Mesothelial cell of epicardium (in vitro differentiated cells): ENCODE measurements around the gene PHACTR1. TPM values are rescaled to one million over a fixed set of nuclear protein-coding genes. Genes with fewer than 3 reads are reported as not detected.

Experiments used
- DNase-seq, 2 experiments: peaks; one replicate each; pipeline ENCODE4 v3.0.0; 2021; ENCODE audit warnings: low spot score in 2 of 2; ENCODE audit not compliant: unreplicated experiment in 2 of 2
- H3K27ac Mint-ChIP-seq: 2 replicates; pipeline ENCODE4 v1.8.0; 2021; ENCODE audit warnings: mixed read lengths
- H3K27me3 Mint-ChIP-seq: 2 replicates; pipeline ENCODE4 v1.8.0; 2021; ENCODE audit warnings: low read depth, mixed read lengths
- H3K36me3 Mint-ChIP-seq: 2 replicates; pipeline ENCODE4 v1.8.0; 2021; ENCODE audit warnings: mixed read lengths
- H3K4me1 Mint-ChIP-seq: 2 replicates; pipeline ENCODE4 v1.8.0; 2021; ENCODE audit warnings: mixed read lengths
- H3K4me3 Mint-ChIP-seq: 2 replicates; pipeline ENCODE4 v1.8.0; 2021; ENCODE audit warnings: mild to moderate bottlenecking, moderate library complexity, mixed read lengths
- H3K9me3 Mint-ChIP-seq: 2 replicates; pipeline ENCODE4 v1.8.0; 2021; ENCODE audit warnings: mixed read lengths
- total RNA-seq: library from RNA; stranded (reverse); gene quantifications from 3 replicates; pipeline ENCODE4 v1.2.1, GENCODE V29; 2021
- TF ChIP-seq, protein P1 (sequence below): fragments of 200-600 bp; sonication (generic); IDR thresholded peaks from one replicate; pipeline ENCODE4 v1.5.0; 2021; ENCODE audit warnings: antibody characterized with exemption; ENCODE audit not compliant: unreplicated experiment

PHACTR1 gene
- total RNA-seq, 1 donor from 2014 or later: 0.76 TPM

DNA sequence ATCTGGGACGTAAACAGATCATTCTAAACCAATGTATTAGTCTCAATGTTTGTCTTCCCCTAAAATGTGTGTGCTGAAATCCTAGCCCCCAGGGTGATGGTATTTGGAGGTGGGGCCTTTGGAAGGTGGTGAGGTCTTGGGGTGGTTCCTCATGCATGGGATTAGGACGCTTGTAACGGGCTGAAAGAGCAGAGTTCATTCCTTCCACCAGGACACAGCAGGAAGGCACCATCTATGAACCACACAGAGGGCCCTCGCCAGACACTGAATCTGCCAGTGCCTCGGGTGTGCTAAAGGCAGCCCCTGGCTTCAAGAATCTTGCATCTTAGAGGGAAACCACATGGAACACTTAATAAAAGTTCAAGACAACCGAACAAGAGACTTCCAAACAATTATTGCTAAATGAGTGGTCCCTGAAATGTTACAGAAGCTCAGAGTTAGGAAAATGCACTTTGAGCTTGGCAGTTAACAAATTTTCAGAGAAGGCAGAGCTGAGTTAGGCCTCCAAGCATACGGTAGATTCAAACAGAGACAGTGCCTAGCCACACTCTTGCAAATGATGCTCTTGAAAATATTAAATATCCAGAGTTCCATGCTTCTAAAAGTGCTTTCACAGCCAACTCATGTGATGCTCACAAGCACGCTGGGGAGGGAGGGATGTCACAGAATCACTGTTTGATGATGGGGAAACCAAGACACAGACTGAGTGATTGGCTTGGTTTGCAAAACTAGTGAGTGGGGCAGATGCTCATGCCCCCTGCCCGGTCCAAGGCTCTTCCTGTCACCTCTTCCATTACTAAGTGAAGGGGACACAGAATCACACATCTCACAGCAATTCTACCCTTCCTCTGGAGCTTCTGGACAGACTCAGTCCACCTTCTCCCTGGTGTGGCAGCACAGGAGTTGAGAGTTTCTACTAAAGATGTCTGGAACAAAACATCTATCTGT lies 584.4 kb downstream of the PHACTR1 start:
- no peaks in the 10 kb centered on the region for H3K9me3 Mint-ChIP-seq
- no peak for DNase-seq
- H3K27ac Mint-ChIP-seq: no peak overlapping the region

DNA sequence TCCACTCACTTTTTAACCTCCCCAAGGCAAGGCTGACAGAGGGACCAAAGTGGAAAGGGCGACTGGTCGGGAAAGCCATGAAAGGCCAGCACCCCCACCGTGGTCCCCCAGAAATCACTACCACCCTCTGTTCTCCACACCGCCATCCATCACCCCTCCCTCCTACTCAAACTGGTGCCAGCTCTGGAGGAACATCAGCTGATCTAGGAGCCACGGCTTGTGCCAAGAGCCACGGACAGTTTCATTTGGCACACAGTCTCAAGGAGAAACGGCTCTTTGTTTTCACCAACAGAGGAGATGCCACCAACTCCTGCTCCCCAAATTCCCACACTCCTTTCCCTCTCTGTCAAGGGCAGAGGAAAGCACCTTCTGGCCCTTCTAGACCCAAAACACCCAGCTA lies 585.7 kb downstream of the PHACTR1 start:
- peaks cover 35% of the 10 kb centered on the region for H3K36me3 Mint-ChIP-seq
- H3K4me3 Mint-ChIP-seq: no peak overlapping the region
- TF ChIP-seq, protein P1, sequence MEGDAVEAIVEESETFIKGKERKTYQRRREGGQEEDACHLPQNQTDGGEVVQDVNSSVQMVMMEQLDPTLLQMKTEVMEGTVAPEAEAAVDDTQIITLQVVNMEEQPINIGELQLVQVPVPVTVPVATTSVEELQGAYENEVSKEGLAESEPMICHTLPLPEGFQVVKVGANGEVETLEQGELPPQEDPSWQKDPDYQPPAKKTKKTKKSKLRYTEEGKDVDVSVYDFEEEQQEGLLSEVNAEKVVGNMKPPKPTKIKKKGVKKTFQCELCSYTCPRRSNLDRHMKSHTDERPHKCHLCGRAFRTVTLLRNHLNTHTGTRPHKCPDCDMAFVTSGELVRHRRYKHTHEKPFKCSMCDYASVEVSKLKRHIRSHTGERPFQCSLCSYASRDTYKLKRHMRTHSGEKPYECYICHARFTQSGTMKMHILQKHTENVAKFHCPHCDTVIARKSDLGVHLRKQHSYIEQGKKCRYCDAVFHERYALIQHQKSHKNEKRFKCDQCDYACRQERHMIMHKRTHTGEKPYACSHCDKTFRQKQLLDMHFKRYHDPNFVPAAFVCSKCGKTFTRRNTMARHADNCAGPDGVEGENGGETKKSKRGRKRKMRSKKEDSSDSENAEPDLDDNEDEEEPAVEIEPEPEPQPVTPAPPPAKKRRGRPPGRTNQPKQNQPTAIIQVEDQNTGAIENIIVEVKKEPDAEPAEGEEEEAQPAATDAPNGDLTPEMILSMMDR: no peak
- H3K9me3 Mint-ChIP-seq: no peaks in the 10 kb centered on the region
- no peak overlapping the region for H3K27ac Mint-ChIP-seq
- no peaks in the 10 kb centered on the region for H3K27me3 Mint-ChIP-seq
- peaks cover 6% of the 10 kb centered on the region for H3K4me1 Mint-ChIP-seq
- DNase-seq: no peak

More for the DNA sequence above, 584.4 kb downstream of the PHACTR1 start:
- TF ChIP-seq, protein P1: no peak
- no peaks in the 10 kb centered on the region for H3K27me3 Mint-ChIP-seq
- H3K36me3 Mint-ChIP-seq: peaks cover 28% of the 10 kb centered on the region
- no peak overlapping the region for H3K4me3 Mint-ChIP-seq
- H3K4me1 Mint-ChIP-seq: peaks cover 6% of the 10 kb centered on the region

DNA sequence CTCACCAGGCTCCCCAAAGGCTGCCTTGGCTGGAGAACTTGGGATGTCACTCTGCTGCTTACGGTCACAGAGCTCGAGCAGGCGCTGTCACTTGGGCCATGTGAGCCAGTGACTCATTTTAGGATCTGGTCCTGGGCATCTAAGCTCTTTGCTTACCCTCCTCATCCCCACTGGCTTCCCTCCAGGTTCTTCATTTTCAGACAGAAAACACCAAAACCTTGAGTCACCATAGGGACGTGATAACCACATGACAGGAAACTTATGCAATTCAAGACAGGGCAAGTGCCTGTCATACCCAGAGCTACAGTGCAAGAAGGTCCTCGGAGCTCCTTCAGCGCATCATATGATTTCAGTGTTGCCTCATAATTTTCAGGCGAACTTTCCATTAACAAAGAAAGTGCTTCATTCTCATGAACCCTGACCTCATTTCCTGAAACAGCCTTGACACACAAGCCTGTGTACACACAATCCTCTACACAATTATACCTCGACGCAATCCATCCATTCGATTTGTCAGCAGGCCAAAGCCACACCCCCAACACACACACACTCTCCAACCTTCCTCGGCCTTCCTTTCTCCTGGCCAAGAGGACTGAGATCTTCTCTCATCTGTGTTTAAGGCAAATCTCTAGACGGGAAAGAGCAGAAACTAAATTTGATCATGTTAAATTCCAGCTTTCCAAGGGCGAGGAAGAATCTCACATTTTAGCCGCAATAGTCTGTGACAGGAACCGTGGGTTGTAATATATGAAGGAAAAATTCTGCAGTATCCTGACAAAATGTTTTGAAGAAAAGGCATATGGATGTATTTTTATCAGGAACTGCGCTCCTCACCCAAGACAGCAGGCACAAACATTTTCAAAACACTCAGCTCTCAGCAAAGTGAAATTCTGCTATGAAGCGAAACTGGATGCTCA lies 586.4 kb downstream of the PHACTR1 start:
- peaks cover 30% of the 10 kb centered on the region for H3K36me3 Mint-ChIP-seq
- H3K9me3 Mint-ChIP-seq: no peaks in the 10 kb centered on the region
- DNase-seq: no peak
- TF ChIP-seq, protein P1: no peak
- H3K4me3 Mint-ChIP-seq: no peak overlapping the region
- no peaks in the 10 kb centered on the region for H3K27me3 Mint-ChIP-seq
- peak overlapping the region; percentile 2 for H3K27ac Mint-ChIP-seq
- H3K4me1 Mint-ChIP-seq: peaks cover 6% of the 10 kb centered on the region

DNA sequence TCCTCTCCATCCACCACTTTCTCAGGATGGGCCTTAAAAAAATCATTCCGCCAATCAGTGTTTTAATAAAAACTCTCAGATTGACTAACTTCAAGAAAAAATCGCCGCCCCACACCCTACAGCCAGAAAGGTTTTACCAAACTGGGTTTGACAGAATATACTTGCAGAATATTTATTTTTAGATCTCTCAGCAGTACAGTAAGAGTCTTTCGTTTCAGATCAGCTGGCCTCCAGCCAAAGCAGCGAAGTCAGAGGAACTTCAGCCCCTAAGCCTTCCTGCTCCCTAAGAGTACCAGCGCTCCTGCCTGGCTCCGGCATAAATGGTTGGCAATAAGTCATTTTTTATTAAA lies 587.1 kb downstream of the PHACTR1 start:
- H3K27ac Mint-ChIP-seq: peak overlapping the region; percentile 55
- DNase-seq: peak in 1 of 2 experiments; percentile 57

DNA sequence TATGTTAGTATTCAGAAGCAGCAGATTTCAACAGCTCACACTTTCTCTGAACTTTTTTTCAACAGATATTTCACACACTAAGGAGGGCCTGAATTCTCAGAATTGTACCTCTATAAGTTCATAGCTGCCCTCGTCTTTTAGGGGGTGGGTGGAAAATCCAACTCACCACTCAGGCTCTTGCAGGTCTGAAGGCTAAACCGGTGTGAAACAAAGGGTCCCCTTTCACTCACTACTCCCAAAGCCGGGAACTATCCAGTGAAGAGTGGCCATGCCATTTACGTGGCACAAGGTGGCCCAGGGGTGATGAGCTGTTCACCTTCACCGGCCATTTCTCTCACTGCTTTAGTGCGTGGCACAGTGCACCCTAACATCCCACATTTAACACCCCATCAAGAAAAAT lies 587.5 kb downstream of the PHACTR1 start:
- Mint-ChIP-seq H3K4me3 (no peak overlapping the region), H3K9me3 (no peaks in the 10 kb centered on the region), H3K36me3 (peaks cover 29% of the 10 kb centered on the region), H3K27ac (no peak overlapping the region), H3K4me1 (peaks cover 6% of the 10 kb centered on the region), H3K27me3 (no peaks in the 10 kb centered on the region)
- TF ChIP-seq, protein P1: no peak
- no peak for DNase-seq

More for the DNA sequence above, 587.1 kb downstream of the PHACTR1 start:
- no peak overlapping the region for H3K4me3 Mint-ChIP-seq
- peaks cover 28% of the 10 kb centered on the region for H3K36me3 Mint-ChIP-seq
- no peaks in the 10 kb centered on the region for H3K9me3 Mint-ChIP-seq
- TF ChIP-seq, protein P1: no peak
- no peaks in the 10 kb centered on the region for H3K27me3 Mint-ChIP-seq
- peaks cover 6% of the 10 kb centered on the region for H3K4me1 Mint-ChIP-seq
